GM19397 (cell line): ENCODE results near the gene PRKCI.
"Not testable (repeated sequence)": the region's sequence is repeated elsewhere in the genome, so short reads cannot be mapped to it uniquely, and the experiment has no call there.

ENCODE experiments used
- ATAC-seq: cut with Tn5 transposase; IDR thresholded peaks from one replicate; pipeline ENCODE4 v1.9.1; 2021; ENCODE audit warnings: mild to moderate bottlenecking, moderate library complexity; ENCODE audit not compliant: unreplicated experiment

PRKCI gene

GRCh38 chr3:170221924-170222646 lies at the start of gene PRKCI:
Gene PRKCI, plus strand, starts transcription at chr3:170222424. Its CDS starts 246 bp downstream, at chr3:170222670.
- ATAC-seq, result peak; percentile 95

GRCh38 chr3:170178651-170179050 lies 43.6 kb upstream of the PRKCI start:
- ATAC-seq, result no peak

DNA sequence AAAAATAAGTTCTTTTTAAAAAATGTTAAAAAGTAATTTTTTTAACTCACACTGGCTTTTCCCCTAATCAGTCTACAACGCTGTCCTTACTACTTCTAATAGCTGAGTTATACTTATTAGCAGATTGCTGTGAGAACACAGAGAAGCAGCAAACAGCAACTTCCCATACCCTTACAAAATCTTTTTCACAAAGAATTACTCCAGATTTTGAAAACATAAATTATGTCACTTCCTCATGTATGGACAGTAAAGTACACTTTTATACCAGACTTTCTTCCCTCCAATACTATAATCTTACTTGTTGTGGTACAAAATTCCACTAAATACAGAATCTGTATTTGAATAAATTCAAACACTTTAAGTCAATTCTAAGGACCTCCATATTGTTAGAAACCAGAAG lies 42.8 kb upstream of the PRKCI start:
- ATAC-seq, result no peak

- no peak for ATAC-seq
These were observed 41.9 kb upstream of the PRKCI start for GRCh38 chr3:170180079-170180907.

DNA sequence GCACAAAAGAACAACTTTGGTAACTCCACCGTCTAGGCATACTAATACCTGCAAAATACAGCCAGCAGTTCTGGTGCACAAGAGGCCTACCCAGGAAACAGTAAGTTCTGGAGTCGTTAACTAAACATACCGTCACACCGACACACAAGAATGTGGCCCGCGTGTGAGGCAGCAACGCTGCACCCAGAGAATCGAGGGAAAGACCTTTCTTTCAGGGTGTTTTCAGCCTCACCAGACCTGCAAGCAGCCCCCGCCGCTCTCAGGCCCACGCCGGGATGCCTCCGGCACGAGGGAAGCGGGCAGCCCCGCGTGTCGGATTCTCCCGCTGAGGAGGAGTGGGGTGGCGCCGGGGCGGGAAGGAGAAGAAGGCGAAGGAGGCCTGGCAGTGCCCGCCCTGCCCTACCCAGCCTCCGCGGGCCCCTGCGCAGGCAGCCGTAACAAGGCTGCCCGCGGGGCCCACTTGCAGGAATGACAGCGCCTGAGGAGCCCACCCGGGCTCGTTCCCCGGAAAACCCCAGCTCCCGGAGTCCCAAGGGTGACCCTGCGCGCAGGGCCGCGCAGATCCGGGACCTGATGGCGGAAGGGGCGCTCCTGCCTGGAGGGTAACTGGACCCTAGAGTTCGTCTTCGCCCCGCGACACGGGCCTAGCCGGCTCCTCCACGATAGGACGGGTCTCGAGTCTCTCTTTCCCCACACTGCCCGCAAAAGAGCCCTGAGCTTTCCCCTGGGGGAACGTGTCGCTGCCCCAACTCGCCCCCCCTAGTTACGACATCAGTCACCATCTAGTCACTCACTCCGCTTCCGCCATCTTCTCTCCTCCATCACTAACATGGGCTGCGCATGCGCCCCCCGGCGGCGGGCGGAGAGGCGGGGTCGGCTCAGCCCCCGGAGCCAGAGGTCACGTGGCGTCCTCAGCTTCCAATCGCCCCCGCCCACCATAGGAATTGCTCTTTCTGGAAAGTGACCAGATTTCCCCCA lies 41.0 kb upstream of the PRKCI start, which contains the start of gene PHC3:
Gene PHC3, minus strand, starts transcription at position 826 of the 978 bp plus-strand sequence. Its CDS starts 18 bp downstream, at position 808.
- peak; percentile 72 for ATAC-seq

GRCh38 chr3:170189398-170190256 lies 32.6 kb upstream of the PRKCI start:
- ATAC-seq, result peak; percentile 13

DNA sequence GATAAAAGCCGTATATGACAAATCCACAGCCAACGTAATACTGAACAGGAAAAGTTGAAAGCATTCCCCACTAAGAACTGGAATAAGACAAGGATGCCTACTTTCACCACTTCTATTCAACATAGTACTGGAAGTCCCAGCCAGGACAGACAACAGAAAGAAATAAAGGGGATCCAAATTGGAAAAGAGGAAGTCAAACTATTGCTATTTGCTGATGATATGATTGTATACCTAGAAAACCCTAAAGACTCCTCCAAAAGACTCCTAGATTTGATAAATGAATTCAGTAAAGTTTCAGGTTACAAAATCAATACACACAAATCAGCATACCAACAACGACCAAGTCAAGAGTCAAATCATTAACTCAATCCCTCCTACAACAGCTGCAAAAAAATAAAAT lies 26.5 kb upstream of the PRKCI start:
- ATAC-seq, result not testable (repeated sequence)

DNA sequence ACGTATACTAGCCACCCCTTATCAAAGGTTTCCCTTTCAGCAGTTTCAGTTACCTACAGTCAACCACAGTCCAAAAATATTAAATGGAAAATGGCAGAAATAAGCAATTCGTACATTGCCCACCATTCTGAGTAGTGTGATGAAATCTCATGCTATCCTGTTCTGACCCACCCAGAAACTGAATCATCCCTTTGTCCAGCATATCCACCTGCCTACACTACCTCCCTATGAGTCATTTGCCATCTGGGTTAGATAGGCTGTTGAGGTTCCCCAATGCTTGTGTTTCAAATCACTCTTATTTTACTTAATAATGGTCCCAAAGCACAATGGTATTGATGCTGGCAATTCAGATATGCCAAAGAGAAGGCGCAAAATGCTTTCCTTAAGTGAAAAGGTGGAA lies 25.4 kb upstream of the PRKCI start:
- ATAC-seq, result no peak

DNA sequence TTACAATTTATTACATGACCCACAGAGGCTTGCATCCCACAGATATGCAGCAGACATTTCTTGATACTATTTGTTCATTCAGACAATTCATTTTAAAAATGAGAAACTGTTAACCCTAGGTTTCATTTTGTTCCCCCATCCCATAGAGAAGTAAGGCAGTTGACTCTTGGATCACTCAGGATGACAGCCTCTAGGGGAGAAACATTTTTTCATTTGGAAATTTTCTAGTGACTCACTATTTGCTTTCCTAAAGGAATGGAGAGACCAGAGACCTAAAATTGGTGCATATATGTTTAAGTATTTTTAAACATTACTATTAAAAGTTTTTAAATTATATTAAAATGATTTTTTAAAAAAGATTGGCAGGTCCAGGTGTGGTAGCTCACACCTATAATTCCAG lies 21.2 kb upstream of the PRKCI start:
- ATAC-seq, result no peak

DNA sequence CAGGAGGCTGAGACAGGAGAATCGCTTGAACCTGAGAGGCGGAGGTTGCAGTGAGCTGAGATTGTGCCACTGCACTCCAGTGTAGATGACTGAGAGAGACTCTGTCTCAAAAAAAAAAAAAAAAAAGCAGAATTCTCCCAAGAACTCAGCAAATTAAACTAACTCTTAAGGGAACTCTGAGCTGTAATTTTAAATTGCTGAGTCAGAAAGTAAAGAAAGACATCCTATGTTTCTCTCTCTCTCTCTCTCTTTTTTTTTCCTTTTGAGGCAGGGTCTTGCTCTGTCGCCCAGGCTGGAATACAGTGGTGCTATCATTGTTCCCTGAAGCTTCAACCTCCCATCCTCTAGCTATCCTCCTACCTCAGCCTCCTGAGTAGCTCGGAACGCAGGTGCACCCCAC lies 20.7 kb upstream of the PRKCI start:
- no peak for ATAC-seq

- ATAC-seq, result no peak
These were observed 18.8 kb upstream of the PRKCI start for GRCh38 chr3:170203457-170203856.

DNA sequence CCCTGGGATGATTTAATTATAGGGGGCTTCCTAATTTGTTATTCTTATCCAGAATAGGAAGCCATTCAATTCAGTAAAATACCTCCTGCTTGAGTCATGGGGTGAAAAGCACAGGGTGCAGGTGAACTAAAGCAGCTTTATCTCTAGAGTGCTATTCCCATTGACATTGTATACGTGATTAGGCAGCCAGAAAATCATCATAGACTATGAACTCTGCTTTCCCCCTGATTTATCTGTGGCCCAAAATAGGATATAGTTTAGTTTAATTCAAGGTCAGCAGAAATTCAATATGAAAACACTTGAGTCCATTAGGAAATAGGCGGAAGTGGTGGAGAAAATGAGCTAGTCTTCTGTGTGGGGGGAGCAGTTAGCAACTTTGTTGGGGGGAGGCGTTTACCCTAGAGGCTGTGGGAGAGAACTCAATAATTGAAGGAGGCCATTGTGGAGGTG lies 18.2 kb upstream of the PRKCI start:
- ATAC-seq, result no peak

DNA sequence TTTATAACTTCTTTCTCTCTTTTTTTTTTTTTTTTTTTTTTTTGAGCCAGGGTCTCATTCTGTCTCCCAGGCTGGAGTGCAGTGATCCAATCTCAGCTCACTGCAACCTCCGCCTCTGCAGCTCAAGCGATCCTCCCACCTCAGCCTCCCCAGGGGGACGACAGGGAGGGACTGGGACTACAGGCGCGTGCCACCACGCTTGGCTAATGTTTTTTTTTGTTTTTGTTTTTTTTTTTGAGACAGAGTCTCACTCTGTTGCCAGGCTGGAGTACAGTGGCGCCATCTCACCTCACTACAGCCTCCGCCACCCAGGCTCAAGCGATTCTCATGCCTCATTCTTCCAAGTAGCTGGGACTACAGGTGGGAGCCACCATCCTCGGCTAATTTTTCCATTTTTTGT lies 17.7 kb upstream of the PRKCI start:
- ATAC-seq, result no peak

GRCh38 chr3:170205302-170205701 lies 16.9 kb upstream of the PRKCI start:
- no peak for ATAC-seq

- not testable (repeated sequence) for ATAC-seq
These were observed 16.0 kb upstream of the PRKCI start for GRCh38 chr3:170206164-170206762.

DNA sequence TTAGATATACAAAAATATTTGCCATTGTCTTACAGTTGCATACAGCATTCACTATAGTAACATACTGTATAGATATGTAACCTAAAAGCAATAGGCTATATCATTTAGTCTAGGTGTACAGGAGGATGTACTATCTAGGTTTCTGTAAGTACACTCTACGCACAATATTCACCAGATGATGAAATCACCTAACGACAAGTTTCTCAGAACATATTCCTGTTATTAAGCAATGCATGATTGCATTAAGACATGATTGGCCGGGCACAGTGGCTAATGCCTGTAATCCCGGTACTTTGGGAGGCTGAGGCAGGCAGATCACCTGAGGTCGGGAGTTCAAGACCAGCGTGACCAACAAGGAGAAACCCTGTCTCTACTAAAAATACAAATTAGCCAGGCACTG lies 14.5 kb upstream of the PRKCI start:
- no peak for ATAC-seq

DNA sequence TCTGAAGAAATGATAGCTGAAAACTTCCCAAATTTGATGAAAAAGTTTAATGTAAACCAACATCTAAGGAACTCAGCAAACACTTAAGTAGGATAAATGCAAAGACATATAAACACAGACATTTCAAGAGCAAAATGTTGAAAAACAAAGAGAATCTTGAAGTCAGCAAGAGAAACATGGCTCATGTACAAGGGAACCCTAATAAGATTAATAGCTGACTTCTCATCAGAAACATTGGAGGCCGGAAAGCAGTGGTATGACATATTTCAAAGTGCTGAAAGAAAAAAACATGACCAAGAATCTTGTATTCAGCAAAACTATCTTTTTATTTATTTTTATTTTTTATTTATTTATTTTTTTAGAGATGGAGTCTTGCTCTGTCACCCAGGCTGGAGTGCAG lies 10.6 kb upstream of the PRKCI start:
- no peak for ATAC-seq

DNA sequence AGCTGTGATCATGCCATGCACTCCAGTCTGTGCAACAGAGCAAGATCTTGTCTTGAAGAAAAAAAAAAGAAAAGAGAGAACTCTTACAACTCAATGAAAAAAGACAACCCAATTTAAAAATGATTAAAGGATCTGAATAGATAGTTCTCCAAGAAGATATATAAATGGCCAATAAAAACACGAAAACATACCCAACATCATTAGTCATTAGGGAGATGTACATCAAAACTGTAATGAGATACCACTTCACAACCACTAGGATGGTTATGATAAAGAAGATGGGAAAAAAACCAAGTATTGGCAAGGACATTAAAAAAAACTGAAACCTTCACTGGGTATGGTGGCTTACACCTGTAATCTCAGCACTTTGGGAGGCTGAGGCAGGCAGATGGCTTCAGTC lies 2.4 kb upstream of the PRKCI start:
- no peak for ATAC-seq

- no peak for ATAC-seq
These were observed 1.4 kb upstream of the PRKCI start for GRCh38 chr3:170220871-170221270.
